ENCODE data around the gene DOCK7.

Gene DOCK7

GRCh38 chr1:62457955-62458354 lies 230.2 kb downstream of the DOCK7 start:
- DNase-seq (ENCODE audit: low read depth in 3 of 3) = no peak

GRCh38 chr1:62452951-62453350 lies 235.2 kb downstream of the DOCK7 start:
- DNase-seq (ENCODE audit: low read depth in 3 of 3) = no peak

GRCh38 chr1:62450301-62450700 lies 237.9 kb downstream of the DOCK7 start:
- no peak for DNase-seq (ENCODE audit: low read depth in 3 of 3)

DNA sequence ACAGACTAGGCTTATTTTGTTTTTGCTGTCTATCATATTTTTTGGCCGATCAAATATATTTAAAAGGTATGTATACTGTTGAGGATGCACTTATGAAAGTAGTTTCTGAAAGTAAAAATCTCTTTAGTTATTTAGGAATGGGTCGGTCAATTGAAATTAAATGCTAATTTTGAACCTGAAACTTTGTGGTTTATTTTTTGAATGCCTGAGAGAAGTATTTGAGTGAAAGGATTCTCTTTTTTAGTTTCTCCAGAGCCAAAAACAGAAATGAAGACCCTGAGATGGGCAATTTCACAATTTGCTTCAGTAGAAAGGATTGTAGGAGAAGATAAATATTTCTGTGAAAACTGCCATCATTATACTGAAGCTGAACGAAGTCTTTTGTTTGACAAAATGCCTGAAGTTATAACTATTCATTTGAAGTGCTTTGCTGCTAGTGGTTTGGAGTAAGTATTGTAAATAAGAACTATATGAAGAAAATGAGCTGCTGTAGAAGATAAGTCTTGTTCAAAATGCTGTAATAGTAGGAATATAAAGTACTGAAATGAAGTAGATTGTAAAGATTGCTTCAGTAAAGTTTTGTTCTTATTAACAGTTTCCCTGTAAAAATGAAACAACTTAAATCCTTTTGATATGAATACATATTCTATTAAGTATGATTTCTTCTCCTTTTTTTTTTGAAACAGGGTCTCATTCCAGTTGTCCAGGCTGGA lies 239.8 kb downstream of the DOCK7 start:
- no peak for DNase-seq (ENCODE audit: low read depth in 3 of 3)

DNA sequence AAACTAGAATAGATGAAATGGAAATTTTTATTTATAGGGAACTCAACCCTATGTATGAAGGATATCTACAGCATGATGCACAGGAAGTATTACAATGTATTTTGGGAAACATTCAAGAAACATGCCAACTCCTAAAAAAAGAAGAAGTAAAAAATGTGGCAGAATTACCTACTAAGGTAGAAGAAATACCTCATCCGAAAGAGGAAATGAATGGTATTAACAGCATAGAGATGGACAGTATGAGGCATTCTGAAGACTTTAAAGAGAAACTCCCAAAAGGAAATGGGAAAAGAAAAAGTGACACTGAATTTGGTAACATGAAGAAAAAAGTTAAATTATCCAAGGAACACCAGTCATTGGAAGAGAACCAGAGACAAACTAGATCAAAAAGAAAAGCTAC lies 243.5 kb downstream of the DOCK7 start:
- DNase-seq (ENCODE audit: low read depth in 3 of 3) = no peak

- DNase-seq (ENCODE audit: low read depth in 3 of 3) = no peak
Measured at GRCh38 chr1:62439652-62440371, 248.4 kb downstream of the DOCK7 start.

GRCh38 chr1:62438163-62438562 lies 250.0 kb downstream of the DOCK7 start:
- no peak for DNase-seq (ENCODE audit: low read depth in 3 of 3)

DNA sequence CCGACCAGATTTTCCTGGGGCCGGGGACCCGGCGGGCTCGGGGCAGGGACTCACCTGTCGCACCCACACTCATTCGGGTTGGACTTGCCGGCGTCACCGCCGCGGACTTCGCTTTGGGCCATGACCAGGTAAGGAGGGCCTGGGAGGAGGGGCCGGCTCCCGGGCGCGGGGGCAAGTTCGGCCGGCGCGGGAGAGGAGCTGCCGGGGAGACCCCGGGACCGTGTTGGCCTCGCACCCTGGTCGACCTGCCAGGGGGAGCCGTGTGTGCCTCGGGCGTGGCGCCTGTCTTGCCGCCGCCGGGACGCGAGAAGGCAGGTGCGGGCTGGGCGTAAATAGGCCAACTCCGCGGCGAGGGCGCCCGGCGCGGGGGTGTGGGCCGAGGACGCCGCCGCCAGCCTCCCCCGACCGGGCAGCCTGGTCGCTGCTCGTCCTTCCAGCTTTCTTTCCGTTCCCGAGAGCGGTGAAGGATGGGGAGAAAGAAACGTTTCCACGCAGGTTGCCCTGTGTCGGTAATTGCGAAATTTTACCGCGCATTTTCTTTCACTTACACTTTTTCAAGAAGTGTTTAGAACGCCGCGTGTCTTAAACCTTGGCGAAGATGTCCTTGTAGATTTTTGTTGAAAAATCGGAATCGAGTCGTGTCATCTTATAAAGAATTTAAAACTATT lies 250.8 kb downstream of the DOCK7 start:
- DNase-seq (ENCODE audit: low read depth in 3 of 3) = peak in 1 of 3 experiments; percentile 3

- peak; percentile 94 to 97 (median 97) for DNase-seq (ENCODE audit: low read depth in 3 of 3)
Measured at GRCh38 chr1:62436466-62437272, 251.5 kb downstream of the DOCK7 start, which contains the start of gene USP1. USP1 (plus strand) TSS chr1:62437049; CDS start chr1:62439868, 2,819 bp downstream.

DNA sequence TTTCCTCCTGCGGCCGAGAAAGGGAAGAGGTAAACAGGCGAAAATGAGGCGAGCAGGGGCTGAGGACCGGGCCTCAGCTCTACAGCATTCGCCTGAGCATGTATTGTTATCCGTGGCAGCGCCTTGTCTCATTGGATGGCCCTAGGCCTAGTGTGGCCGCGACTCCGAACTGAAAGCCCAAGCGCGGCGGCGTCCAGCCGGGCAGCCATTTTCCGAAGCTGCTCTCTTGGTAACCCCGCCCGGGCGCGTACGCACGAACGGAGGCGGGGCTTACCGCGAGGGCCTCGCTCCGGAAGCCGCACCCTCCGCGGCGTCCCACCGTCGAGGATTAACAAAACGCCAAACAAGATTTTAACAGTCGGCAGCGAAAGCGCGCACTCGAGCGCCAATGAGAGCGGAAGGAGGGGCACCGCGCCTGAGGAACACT lies 252.1 kb downstream of the DOCK7 start:
- DNase-seq (ENCODE audit: low read depth in 3 of 3) = peak in 2 of 3 experiments; percentile 92 to 94

DNA sequence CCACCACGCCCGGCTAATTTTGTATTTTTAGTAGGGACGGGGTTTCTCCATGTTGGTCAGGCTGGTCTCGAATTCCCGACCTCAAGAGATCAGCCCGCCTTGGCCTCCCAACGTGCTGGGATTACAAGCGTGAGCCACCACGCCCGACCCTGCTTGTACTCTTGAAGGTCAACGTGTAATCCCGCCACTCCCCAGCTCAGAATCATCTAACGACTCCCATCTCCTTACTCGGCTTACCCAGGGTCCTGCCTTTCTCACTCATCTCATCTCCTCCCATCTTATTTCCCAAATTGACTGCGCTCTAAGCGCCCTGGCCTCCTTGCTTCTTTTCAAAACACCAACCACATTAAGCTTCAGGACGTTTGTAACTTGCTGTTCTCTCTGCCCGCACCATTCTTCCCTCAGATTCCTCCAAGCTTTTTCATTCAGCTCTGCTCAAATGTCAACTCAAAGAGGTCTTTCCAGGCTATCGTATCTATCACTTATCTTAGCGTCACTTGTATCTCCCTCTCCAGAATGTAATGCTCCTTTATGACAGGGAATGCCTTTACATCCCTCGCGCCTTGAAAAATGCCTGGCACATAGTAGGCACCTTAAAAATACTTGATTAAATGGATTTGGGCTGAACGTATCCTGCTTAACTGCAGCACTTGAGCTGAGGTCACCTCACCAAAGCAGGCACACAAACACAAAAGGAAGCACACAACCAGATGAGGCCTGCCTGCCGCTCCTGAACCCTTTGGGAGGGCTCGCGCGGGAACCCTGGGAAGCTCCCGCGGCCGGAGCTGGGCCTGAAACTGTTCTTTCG lies 252.8 kb downstream of the DOCK7 start:
- DNase-seq (ENCODE audit: low read depth in 3 of 3) = peak in 1 of 3 experiments; percentile 3

DNA sequence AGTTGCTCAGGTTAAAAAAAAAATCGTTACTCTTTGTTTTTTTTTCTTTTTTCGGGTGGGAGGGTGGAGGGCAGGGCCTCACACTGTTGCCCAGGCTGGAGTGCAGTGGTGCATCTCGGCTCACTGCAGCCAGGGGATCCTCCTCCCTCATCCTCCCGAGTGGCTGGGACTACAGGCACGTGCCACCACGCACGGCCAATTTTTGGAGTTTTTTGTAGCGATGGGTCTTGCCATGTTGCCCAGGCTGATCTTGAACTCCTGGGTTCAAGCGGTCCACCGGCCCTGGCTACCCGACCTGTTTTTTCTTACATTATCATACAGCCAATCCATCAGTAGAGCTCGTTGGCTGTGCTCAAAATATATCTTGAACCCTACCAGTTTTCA lies 253.6 kb downstream of the DOCK7 start:
- no peak for DNase-seq (ENCODE audit: low read depth in 3 of 3)

DNA sequence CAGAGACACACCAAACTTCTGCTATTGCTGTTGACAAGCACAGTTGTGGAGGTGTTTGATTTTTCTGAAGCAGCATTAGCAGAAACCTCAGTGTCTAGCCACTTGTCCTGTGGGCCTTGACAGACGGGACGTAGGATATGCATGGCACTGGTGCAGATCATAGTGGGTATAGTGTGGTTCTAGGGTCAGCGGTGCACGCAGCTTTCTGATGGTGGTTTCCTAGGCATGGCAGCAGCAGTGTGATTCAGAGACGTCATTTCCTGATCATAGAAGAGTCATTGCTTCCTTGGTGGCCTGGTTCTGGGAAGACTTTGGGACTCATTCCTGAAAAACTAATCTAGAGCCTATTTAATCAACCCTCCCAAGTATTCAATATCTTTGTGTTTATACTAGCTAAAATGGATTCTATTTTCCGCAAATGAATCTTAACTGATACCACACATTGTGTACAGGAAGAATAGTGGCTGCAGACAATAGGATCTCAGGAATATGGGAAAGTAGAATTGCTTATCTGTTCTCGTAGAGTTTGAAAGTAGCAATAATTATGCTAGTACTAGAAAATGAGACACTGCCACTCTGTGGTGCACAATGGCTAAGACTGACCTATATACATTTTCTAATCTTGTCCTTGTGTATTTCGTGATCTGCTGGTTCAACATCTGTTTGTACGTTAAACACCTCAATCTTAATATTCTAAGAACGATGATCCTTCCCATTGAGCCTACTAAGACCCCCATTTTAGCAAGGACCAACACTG lies 254.1 kb downstream of the DOCK7 start:
- no peak for DNase-seq (ENCODE audit: low read depth in 3 of 3)

DNA sequence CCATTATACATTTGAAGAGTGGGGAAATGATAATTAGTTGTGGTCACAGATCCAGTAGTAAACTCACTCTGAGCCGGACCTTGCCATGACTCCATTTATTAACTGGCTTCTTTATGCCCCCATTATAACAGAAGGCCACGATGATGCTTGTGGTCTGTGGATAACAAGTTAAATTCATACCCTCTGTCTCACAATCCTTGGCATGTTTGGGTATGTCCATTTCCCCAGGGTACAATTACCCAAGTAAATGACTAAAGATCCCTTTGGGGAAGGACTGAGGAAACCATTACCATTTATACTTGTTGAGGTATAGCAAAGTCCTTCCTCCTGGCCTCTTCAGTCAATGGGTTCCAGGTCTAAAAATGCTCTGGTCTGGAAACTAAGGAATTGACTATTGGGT lies 258.6 kb downstream of the DOCK7 start:
- DNase-seq (ENCODE audit: low read depth in 3 of 3) = no peak

- DNase-seq (ENCODE audit: low read depth in 3 of 3) = no peak
Measured at GRCh38 chr1:62428351-62428750, 259.8 kb downstream of the DOCK7 start.

DNA sequence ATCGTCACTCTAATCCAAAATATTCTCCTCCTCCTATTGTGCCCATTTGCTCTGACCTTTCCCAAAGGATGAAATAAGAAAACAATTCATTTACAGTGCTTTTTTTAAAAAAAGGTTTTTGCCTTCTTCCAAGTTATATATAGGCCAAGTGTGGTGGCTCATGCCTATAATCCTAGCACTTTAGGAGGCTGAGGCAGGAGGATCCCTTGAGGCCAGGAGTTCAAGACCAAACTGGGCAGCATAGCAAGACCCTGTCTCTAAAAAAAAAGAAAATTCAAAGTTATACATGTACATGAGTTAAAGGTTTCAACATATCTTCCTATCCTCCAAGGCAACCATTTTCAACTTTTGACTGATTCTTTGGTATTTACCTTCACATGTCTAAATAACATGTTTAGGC lies 261.4 kb downstream of the DOCK7 start:
- no peak for DNase-seq (ENCODE audit: low read depth in 3 of 3)

GRCh38 chr1:62426237-62426636 lies 261.9 kb downstream of the DOCK7 start:
- DNase-seq (ENCODE audit: low read depth in 3 of 3) = no peak

DNA sequence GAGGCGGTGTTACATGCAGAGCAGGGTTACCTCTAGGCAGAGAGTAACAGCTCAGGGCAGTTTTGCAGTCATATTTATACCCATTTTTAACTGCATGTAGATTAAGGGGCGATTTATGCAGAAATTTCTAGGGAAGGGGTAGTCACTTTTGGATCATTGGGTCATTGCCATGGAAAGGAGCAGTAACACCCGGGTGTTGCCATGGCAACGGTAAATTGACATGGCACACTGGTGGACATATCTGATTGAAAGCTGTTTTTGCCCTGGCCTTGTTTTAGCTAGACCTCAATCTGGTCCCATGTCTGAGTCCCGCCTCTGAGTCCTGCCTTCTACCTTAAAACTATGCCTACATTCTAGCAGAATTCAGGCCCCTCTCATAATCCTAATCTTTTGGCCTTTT lies 263.1 kb downstream of the DOCK7 start:
- DNase-seq (ENCODE audit: low read depth in 3 of 3) = no peak

DNA sequence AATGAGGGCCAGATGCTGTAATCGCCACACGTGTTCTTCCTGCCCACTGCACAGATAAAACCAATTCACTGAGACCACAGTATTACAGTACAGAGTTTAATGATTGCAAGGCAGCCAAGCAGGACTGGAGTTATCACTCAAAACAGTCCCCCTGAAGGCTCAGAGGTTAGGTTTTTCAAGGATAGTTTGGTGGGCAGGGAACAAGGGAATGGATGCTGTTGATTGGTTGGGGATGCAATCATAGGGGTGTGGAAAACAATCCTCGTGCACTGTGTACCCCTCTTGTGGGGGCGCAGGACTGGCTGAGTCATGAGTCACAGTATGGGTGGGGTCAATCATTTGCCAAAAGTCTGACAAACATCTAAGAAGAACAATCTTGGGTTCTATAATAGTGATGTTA lies 263.8 kb downstream of the DOCK7 start:
- DNase-seq (ENCODE audit: low read depth in 3 of 3) = no peak

- DNase-seq (ENCODE audit: low read depth in 3 of 3) = no peak
Measured at GRCh38 chr1:62423580-62424242, 264.5 kb downstream of the DOCK7 start.
